Smooth muscle cell (in vitro differentiated cells): ENCODE results near the gene MTHFS. TPM values are rescaled to one million over a fixed set of nuclear protein-coding genes. Genes with fewer than 3 reads are reported as not detected.
A peak's percentile ranks its signal among the peaks of the same experiment; 100 is the strongest.
"Not testable (repeated sequence)": the region's sequence is repeated elsewhere in the genome, so short reads cannot be mapped to it uniquely, and the experiment has no call there.

Experiments
- DNase-seq: peaks from one replicate; lab custom pipeline; 2025; ENCODE audit not compliant: unreplicated experiment; lab: John Stamatoyannopoulos, UW
- H2AFZ ChIP-seq: fragments of 200-600 bp; sonication (generic); 2 replicates; pipeline ENCODE4 v1.6.0; 2016; ENCODE audit warnings: antibody characterized with exemption, low read depth, mild to moderate bottlenecking
- H3F3A ChIP-seq: fragments of 200-600 bp; sonication (generic); 2 replicates; pipeline ENCODE4 v1.6.0; 2017; ENCODE audit warnings: antibody characterized with exemption, low read depth
- H3K27ac ChIP-seq: fragments of 200-600 bp; sonication (generic); 2 replicates; pipeline ENCODE4 v1.5.1; 2016; ENCODE audit warnings: low read depth, mild to moderate bottlenecking
- H3K27me3 ChIP-seq: fragments of 200-600 bp; sonication (generic); 2 replicates; pipeline ENCODE4 v1.6.1; 2016; ENCODE audit warnings: low read depth, mild to moderate bottlenecking
- H3K36me3 ChIP-seq: fragments of 200-600 bp; sonication (generic); 2 replicates; pipeline ENCODE4 v1.5.1; 2016; ENCODE audit warnings: low read depth
- H3K4me1 ChIP-seq: fragments of 200-600 bp; sonication (generic); 2 replicates; pipeline ENCODE4 v1.5.1; 2016; ENCODE audit warnings: low read depth
- H3K4me2 ChIP-seq: fragments of 200-600 bp; sonication (generic); 2 replicates; pipeline ENCODE4 v1.6.0; 2016; ENCODE audit warnings: mild to moderate bottlenecking
- H3K4me3 ChIP-seq: fragments of 200-600 bp; sonication (generic); 2 replicates; pipeline ENCODE4 v1.5.1; 2016; ENCODE audit warnings: mild to moderate bottlenecking
- H3K79me2 ChIP-seq: fragments of 200-600 bp; sonication (generic); 2 replicates; pipeline ENCODE4 v1.6.0; 2016; ENCODE audit warnings: low read depth, mild to moderate bottlenecking
- H3K9ac ChIP-seq: fragments of 200-600 bp; sonication (generic); 2 replicates; pipeline ENCODE4 v1.6.0; 2016; ENCODE audit warnings: low read depth
- H3K9me3 ChIP-seq: fragments of 200-600 bp; sonication (generic); replicated peaks from 2 replicates; pipeline ENCODE4 v1.5.1; 2016; ENCODE audit warnings: low read depth
- H4K20me1 ChIP-seq: fragments of 200-600 bp; sonication (generic); 2 replicates; pipeline ENCODE4 v1.6.0; 2016; ENCODE audit warnings: low read depth
- CTCF ChIP-seq: fragments of 200-600 bp; sonication (generic); IDR thresholded peaks from 2 replicates; pipeline ENCODE4 v1.5.1; 2017; ENCODE audit warnings: borderline replicate concordance, mild to moderate bottlenecking, antibody characterized with exemption; ENCODE audit not compliant: insufficient read depth, poor library complexity, severe bottlenecking
- WGBS: methylation state at CpG from one replicate; pipeline ENCODE4 v1.1.7; 2016; ENCODE audit warnings: low lambda C conversion rate; 5-methylcytosine and 5-hydroxymethylcytosine counted together
- polyA plus RNA-seq: library from polyadenylated mRNA; unstranded; fragments of >200 nt; fragmentation: Nextera tagmentation; extraction: Ambion mirVana; gene quantifications from 2 replicates; pipeline ENCODE4 v1.2.1, GENCODE V29; 2016
- total RNA-seq: library from RNA; depleted of rRNA; stranded (reverse); fragments of >200 nt; gene quantifications from 2 replicates; pipeline ENCODE4 v1.2.3, GENCODE V29; 2014

MTHFS gene
- total and polyA plus RNA-seq, 2 experiments from 2014 or later = 46.7 to 64.8 TPM

DNA sequence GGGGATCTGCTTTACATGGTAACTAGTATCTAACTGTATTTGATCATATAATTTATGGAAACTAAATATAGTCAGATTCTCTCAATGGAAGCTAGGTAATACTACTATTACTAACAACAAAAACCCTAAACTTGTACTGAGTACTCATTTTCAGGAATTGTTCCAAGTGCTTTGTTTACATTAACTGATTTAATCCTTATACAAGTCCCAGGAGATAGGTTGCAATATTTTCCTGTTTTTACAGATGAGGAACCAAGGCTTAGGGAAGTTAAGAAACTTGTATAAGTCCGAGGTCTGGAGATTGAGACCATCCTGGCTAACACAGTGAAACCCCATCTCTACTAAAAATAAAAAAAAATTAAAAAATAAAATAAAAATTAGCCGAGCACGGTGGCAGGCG lies 7.5 kb upstream of the MTHFS start:
- no peaks in the 10 kb centered on the region for H3K27me3 ChIP-seq
- peaks cover 2% of the 10 kb centered on the region for H3K4me1 ChIP-seq
- no peak overlapping the region for H3K27ac ChIP-seq
- H3F3A ChIP-seq = peaks cover 10% of the 10 kb centered on the region
- no peak for DNase-seq
- H3K9ac ChIP-seq = no peak overlapping the region
- H3K4me3 ChIP-seq = no peak overlapping the region
- H3K79me2 ChIP-seq = peaks cover 43% of the 10 kb centered on the region
- no peak overlapping the region for H3K4me2 ChIP-seq
- no peak for TF ChIP-seq CTCF
- H2AFZ ChIP-seq = no peak overlapping the region
- WGBS = 90% methylated on average over 4 of the region's 4 CpGs
- H3K9me3 ChIP-seq = no peaks in the 10 kb centered on the region
- peaks cover 7% of the 10 kb centered on the region for H4K20me1 ChIP-seq
- no peaks in the 10 kb centered on the region for H3K36me3 ChIP-seq

DNA sequence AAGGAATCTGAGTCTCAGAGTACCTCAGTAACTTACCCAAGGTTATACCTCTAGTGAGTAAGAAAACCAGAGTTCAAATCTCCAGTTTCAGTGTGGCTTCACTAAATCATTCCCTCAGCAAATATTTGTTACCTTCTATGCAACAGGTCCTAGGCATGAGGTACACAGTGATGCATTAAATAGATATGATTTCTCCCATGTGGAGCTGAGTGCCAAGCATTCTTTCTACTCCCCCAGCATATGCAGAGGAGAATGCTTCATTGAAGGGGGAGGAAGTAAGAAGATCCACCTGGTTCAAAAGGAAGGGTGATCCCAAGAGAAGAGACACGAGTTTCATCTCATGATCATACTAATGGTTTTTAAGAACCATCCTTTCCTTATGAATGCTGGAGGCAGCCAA lies 6.8 kb upstream of the MTHFS start:
- Histone ChIP-seq H3K4me1 (peaks cover 7% of the 10 kb centered on the region), H4K20me1 (peaks cover 6% of the 10 kb centered on the region), H3K79me2 (peaks cover 37% of the 10 kb centered on the region), H3K4me3 (no peak overlapping the region), H2AFZ (no peak overlapping the region), H3K36me3 (no peaks in the 10 kb centered on the region), H3K27me3 (no peaks in the 10 kb centered on the region), H3K4me2 (no peak overlapping the region), H3K9me3 (no peaks in the 10 kb centered on the region), H3K9ac (no peak overlapping the region), H3K27ac (no peak overlapping the region), H3F3A (peaks cover 17% of the 10 kb centered on the region)
- DNase-seq = no peak
- 100% methylated on average over 1 of the region's 1 CpG for WGBS
- no peak for TF ChIP-seq CTCF

GRCh38 chr15:79903144-79903543 lies 6.3 kb upstream of the MTHFS start:
- Histone ChIP-seq H3K4me2 (no peak overlapping the region), H3K79me2 (peaks cover 32% of the 10 kb centered on the region), H3K27me3 (no peaks in the 10 kb centered on the region), H3K4me3 (no peak overlapping the region), H2AFZ (no peak overlapping the region), H3K9me3 (no peaks in the 10 kb centered on the region), H3K4me1 (peaks cover 7% of the 10 kb centered on the region), H4K20me1 (peaks cover 3% of the 10 kb centered on the region), H3F3A (peaks cover 22% of the 10 kb centered on the region), H3K36me3 (no peaks in the 10 kb centered on the region), H3K9ac (no peak overlapping the region), H3K27ac (no peak overlapping the region)
- 92% methylated on average over 2 of the region's 2 CpGs for WGBS
- DNase-seq = no peak
- no peak for TF ChIP-seq CTCF

DNA sequence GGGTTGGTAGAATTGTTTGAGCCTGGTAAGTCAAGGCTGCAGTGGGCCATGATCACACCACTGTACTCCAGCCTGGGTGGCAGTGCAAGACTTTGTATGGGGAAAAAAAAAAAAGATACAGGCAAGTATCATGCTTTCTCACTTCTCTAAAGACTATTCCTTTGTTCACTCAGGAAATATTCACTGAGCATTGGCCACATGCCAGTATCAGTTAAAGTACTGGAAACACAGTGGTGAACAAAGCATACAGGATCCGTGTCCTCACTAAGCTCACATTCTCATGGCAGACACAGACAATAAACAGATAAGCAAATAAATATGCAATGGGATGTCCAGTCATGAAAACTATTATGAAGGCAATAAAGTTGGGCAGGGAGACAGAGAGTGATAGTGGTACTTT lies 5.1 kb upstream of the MTHFS start:
- DNase-seq = no peak
- H3K4me2 ChIP-seq = no peak overlapping the region
- no peak overlapping the region for H3K9ac ChIP-seq
- peaks cover 24% of the 10 kb centered on the region for H3F3A ChIP-seq
- TF ChIP-seq CTCF = no peak
- no peak overlapping the region for H3K27ac ChIP-seq
- WGBS = 51% methylated on average over 1 of the region's 1 CpG
- no peaks in the 10 kb centered on the region for H3K27me3 ChIP-seq
- no peak overlapping the region for H2AFZ ChIP-seq
- H4K20me1 ChIP-seq = no peaks in the 10 kb centered on the region
- H3K4me3 ChIP-seq = no peak overlapping the region
- H3K36me3 ChIP-seq = no peaks in the 10 kb centered on the region
- H3K4me1 ChIP-seq = peaks cover 11% of the 10 kb centered on the region
- no peaks in the 10 kb centered on the region for H3K9me3 ChIP-seq
- peaks cover 20% of the 10 kb centered on the region for H3K79me2 ChIP-seq

- DNase-seq, H4K20me1 ChIP-seq, H3K9me3 ChIP-seq, H3K9ac ChIP-seq, H2AFZ ChIP-seq, H3K4me3 ChIP-seq, H3K36me3 ChIP-seq, H3K27me3 ChIP-seq, H3K4me2 ChIP-seq: not testable (repeated sequence)
- Histone ChIP-seq H3K27ac (peak overlapping the region; percentile 84), H3K79me2 (peaks cover 17% of the 10 kb centered on the region), H3F3A (peaks cover 24% of the 10 kb centered on the region), H3K4me1 (peaks cover 14% of the 10 kb centered on the region)
- 91% methylated on average over 4 of the region's 4 CpGs for WGBS
These were observed 4.1 kb upstream of the MTHFS start for GRCh38 chr15:79900818-79901378.
